ENCODE data around the gene ABI3BP. TPM values are rescaled to one million over a fixed set of nuclear protein-coding genes. Genes with fewer than 3 reads are reported as not detected.

ABI3BP gene
- total RNA-seq, 2 experiments from 2014 or later = not detected

DNA sequence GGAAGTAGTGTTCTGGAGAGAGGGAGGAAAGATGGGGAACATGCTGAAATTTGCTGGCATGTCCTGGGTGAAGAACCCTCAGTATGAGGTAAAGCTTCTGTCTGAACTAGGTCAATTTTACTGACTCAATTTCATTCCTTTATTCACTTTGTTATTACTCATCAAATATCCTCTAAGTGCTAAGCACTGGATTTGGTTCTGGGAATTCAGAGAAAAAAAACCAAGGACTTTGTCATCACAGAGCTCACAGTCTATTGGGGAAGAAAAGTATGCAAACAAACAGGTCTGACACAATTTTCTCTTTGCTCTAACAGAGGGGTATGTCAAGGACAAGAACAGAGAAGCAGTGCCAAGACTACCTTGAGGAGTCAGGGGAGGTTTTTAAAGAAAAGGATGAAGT is 215.9 kb downstream of the ABI3BP start:
- TF ChIP-seq, protein P1, sequence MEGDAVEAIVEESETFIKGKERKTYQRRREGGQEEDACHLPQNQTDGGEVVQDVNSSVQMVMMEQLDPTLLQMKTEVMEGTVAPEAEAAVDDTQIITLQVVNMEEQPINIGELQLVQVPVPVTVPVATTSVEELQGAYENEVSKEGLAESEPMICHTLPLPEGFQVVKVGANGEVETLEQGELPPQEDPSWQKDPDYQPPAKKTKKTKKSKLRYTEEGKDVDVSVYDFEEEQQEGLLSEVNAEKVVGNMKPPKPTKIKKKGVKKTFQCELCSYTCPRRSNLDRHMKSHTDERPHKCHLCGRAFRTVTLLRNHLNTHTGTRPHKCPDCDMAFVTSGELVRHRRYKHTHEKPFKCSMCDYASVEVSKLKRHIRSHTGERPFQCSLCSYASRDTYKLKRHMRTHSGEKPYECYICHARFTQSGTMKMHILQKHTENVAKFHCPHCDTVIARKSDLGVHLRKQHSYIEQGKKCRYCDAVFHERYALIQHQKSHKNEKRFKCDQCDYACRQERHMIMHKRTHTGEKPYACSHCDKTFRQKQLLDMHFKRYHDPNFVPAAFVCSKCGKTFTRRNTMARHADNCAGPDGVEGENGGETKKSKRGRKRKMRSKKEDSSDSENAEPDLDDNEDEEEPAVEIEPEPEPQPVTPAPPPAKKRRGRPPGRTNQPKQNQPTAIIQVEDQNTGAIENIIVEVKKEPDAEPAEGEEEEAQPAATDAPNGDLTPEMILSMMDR (IDR thresholded peaks at IDR 0.05) = no peak
- H3K4me3 ChIP-seq (ENCODE audit: low read length) = no peak overlapping the region
- Mint-ChIP-seq H3K4me3 (no peak overlapping the region), H3K36me3 (ENCODE audit: low read depth) (no peaks in the 10 kb centered on the region), H3K9me3 (peaks cover 4% of the 10 kb centered on the region), H3K4me1 (ENCODE audit: low read depth) (no peaks in the 10 kb centered on the region), H3K27me3 (no peaks in the 10 kb centered on the region), H3K27ac (no peak overlapping the region)
- no peaks in the 10 kb centered on the region for H3K9me3 ChIP-seq (ENCODE audit: control insufficient read depth in 1 of 2, insufficient read depth in 1 of 2, low read length in 2 of 2)
- intact Hi-C loops (cut with DNase I, micrococcal nuclease) = no loop called here
- ATAC-seq (ENCODE audit: poor library complexity) (no peak), DNase-seq (no peak)
- H3K27me3 ChIP-seq (ENCODE audit: control insufficient read depth in 1 of 2, insufficient read depth in 2 of 2, low read length in 2 of 2) = no peaks in the 10 kb centered on the region
- ChIA-PET CTCF (no interaction called here), POLR2A (no interaction called here)
- no peaks in the 10 kb centered on the region for H3K36me3 ChIP-seq (ENCODE audit: insufficient read depth, low read length)
- H3K27ac ChIP-seq (ENCODE audit: low read depth in 1 of 2, low read length in 2 of 2) = no peak overlapping the region
- H3K4me1 ChIP-seq (ENCODE audit: insufficient read depth, low read length) = no peaks in the 10 kb centered on the region

DNA sequence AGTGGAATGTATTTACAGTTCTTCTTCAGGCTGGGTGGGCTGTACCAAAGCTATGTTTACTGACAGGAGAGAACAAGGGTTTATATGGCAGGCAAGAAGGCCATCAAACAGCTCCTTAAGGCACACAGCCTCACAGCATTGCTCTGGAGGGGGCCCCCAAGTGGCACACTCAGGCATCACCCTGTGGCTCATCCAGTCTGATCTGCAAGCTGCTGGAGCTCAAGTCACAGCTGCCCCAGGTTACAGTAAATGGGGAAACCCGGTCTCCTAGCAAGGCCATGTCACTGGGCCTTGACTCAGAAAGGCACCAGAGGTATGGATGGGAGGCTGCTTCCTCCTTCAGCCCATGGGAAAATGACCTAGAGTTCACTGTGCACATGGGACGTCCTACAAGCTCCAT is 216.5 kb downstream of the ABI3BP start:
- no peak for DNase-seq
- ATAC-seq (ENCODE audit: poor library complexity) = no peak
- H3K4me1 ChIP-seq (ENCODE audit: insufficient read depth, low read length) = no peaks in the 10 kb centered on the region
- intact Hi-C loops (cut with DNase I, micrococcal nuclease) = no loop called here
- H3K36me3 ChIP-seq (ENCODE audit: insufficient read depth, low read length) = no peaks in the 10 kb centered on the region
- Mint-ChIP-seq H3K4me1 (ENCODE audit: low read depth) (no peaks in the 10 kb centered on the region), H3K36me3 (ENCODE audit: low read depth) (no peaks in the 10 kb centered on the region), H3K9me3 (peaks cover 4% of the 10 kb centered on the region), H3K4me3 (no peak overlapping the region), H3K27me3 (no peaks in the 10 kb centered on the region), H3K27ac (no peak overlapping the region)
- ChIA-PET POLR2A (no interaction called here), CTCF (no interaction called here)
- no peaks in the 10 kb centered on the region for H3K27me3 ChIP-seq (ENCODE audit: control insufficient read depth in 1 of 2, insufficient read depth in 2 of 2, low read length in 2 of 2)
- TF ChIP-seq, protein P1 (IDR thresholded peaks at IDR 0.05) = no peak
- no peak overlapping the region for H3K4me3 ChIP-seq (ENCODE audit: low read length)
- H3K9me3 ChIP-seq (ENCODE audit: control insufficient read depth in 1 of 2, insufficient read depth in 1 of 2, low read length in 2 of 2) = no peaks in the 10 kb centered on the region
- H3K27ac ChIP-seq (ENCODE audit: low read depth in 1 of 2, low read length in 2 of 2) = no peak overlapping the region

DNA sequence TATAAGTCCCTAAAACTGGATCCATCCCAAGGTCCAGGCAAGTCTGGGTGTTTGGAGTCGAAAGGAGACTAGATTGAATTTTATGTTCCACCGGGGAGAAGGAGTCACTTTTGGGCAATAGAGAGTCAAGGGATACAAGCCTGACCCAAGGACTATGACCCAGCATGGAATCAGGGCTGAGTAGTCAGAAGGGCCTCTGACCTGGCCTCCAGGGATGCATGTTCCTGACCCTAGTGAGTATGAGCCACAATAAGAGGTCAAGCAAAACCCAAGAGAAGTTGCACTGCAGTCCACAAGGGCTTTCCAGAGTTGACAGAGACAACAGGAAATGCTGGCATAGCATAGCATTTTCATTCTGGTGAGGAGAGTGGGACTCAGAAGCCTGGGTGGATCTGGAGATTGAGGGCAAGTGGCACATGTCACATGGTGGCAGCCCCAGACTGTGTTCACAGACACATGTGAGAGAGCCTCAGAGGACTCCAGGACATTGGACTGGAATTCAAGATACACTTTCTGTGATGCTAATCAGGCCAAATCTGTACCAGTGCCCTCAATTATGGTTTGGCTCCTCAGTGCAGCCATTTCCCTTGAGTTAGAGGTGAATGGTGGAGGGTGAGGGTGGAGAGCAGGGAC is 217.0 kb downstream of the ABI3BP start:
- no peak overlapping the region for H3K27ac ChIP-seq (ENCODE audit: low read depth in 1 of 2, low read length in 2 of 2)
- H3K9me3 ChIP-seq (ENCODE audit: control insufficient read depth in 1 of 2, insufficient read depth in 1 of 2, low read length in 2 of 2) = no peaks in the 10 kb centered on the region
- intact Hi-C loops (cut with DNase I, micrococcal nuclease) = no loop called here
- H3K36me3 ChIP-seq (ENCODE audit: insufficient read depth, low read length) = no peaks in the 10 kb centered on the region
- POLR2A ChIA-PET = no interaction called here
- no peaks in the 10 kb centered on the region for H3K4me1 ChIP-seq (ENCODE audit: insufficient read depth, low read length)
- no peak overlapping the region for H3K27ac Mint-ChIP-seq
- DNase-seq (no peak), ATAC-seq (ENCODE audit: poor library complexity) (no peak)
- H3K4me1 Mint-ChIP-seq (ENCODE audit: low read depth) = no peaks in the 10 kb centered on the region
- peaks cover 4% of the 10 kb centered on the region for H3K9me3 Mint-ChIP-seq
- TF ChIP-seq, protein P1 (IDR thresholded peaks at IDR 0.05) = no peak
- no peaks in the 10 kb centered on the region for H3K27me3 ChIP-seq (ENCODE audit: control insufficient read depth in 1 of 2, insufficient read depth in 2 of 2, low read length in 2 of 2)
- CTCF ChIA-PET = no interaction called here
- no peak overlapping the region for H3K4me3 Mint-ChIP-seq
- no peaks in the 10 kb centered on the region for H3K36me3 Mint-ChIP-seq (ENCODE audit: low read depth)
- H3K27me3 Mint-ChIP-seq = no peaks in the 10 kb centered on the region
- H3K4me3 ChIP-seq (ENCODE audit: low read length) = no peak overlapping the region

Data from CD4-positive, alpha-beta T cell (primary cell).